ENCODE data around the gene IRF1. TPM values are rescaled to one million over a fixed set of nuclear protein-coding genes. Genes with fewer than 3 reads are reported as not detected.
A peak's percentile ranks its signal among the peaks of the same experiment; 100 is the strongest.

Gene IRF1
- total RNA-seq, 1 donor = 655 TPM

DNA sequence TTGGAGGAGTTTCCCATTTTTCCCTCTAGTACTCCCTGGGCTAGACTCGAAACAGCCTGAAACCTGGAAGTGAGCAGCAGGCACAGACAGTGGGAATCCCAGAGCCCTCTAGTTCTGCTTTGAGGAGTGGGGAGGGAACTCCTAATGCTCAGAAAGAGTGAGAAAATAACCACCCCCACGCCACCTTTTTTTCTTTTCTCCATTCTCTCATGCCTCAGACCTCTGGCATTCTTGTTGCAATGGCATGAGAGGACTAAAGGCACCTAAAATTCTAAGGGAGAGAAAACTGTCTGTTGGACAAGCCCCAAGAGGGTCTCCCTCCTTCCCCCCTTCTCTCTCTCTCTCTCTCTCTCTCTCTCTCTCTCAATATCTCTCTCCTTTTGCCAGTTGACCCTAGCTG is 15.1 kb upstream of the IRF1 start:
- Histone ChIP-seq H3K9me3 (ENCODE audit: low read depth, low read length) (no peaks in the 10 kb centered on the region), H3K4me3 (ENCODE audit: low read length) (no peak overlapping the region), H3K4me1 (ENCODE audit: insufficient read depth, low read length) (peaks cover 9% of the 10 kb centered on the region), H3K27me3 (ENCODE audit: insufficient read depth, low read length) (no peaks in the 10 kb centered on the region)

DNA sequence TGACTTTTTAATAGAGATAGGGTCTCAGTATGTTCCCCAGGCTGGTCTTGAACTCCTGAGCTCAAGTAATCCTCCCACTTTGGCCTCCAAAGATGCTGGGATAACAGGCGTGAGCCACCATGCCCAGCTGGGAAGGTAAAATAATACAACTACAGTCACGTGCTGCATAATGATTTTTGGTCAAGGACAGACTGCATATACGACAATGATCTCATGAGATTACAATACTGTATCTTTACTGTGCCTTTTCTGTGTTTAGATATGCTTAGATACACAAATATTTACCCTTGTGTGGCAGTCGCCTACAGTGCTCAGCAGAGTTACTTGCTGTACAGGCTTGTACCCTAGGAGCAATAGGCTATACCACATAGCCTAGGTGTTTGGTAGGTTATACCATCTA is 14.2 kb upstream of the IRF1 start:
- no peaks in the 10 kb centered on the region for H3K27me3 ChIP-seq (ENCODE audit: insufficient read depth, low read length)
- H3K4me1 ChIP-seq (ENCODE audit: insufficient read depth, low read length) = peaks cover 18% of the 10 kb centered on the region
- no peak overlapping the region for H3K4me3 ChIP-seq (ENCODE audit: low read length)
- no peaks in the 10 kb centered on the region for H3K9me3 ChIP-seq (ENCODE audit: low read depth, low read length)

DNA sequence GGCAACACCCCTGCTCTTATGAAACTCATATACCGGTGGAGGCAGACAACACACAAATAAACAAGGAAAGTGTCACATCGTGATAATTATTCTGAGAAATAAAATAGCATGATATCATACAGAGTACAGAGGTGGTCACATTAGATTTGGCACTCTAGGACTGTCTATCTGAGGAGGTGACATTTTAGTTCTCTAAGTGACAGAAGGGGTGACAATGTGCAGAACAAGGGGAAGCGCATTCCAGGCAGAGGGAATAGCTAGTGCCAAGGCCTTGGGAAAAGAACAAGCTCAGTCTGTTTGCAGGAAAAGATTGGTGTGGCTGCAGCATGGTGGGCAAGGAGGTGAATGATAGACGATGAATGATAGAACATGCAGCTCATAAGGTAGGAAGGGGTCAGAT is 12.7 kb upstream of the IRF1 start:
- H3K9me3 ChIP-seq (ENCODE audit: low read depth, low read length) = no peaks in the 10 kb centered on the region
- peaks cover 22% of the 10 kb centered on the region for H3K4me1 ChIP-seq (ENCODE audit: insufficient read depth, low read length)
- no peak overlapping the region for H3K4me3 ChIP-seq (ENCODE audit: low read length)
- H3K27me3 ChIP-seq (ENCODE audit: insufficient read depth, low read length) = no peaks in the 10 kb centered on the region

DNA sequence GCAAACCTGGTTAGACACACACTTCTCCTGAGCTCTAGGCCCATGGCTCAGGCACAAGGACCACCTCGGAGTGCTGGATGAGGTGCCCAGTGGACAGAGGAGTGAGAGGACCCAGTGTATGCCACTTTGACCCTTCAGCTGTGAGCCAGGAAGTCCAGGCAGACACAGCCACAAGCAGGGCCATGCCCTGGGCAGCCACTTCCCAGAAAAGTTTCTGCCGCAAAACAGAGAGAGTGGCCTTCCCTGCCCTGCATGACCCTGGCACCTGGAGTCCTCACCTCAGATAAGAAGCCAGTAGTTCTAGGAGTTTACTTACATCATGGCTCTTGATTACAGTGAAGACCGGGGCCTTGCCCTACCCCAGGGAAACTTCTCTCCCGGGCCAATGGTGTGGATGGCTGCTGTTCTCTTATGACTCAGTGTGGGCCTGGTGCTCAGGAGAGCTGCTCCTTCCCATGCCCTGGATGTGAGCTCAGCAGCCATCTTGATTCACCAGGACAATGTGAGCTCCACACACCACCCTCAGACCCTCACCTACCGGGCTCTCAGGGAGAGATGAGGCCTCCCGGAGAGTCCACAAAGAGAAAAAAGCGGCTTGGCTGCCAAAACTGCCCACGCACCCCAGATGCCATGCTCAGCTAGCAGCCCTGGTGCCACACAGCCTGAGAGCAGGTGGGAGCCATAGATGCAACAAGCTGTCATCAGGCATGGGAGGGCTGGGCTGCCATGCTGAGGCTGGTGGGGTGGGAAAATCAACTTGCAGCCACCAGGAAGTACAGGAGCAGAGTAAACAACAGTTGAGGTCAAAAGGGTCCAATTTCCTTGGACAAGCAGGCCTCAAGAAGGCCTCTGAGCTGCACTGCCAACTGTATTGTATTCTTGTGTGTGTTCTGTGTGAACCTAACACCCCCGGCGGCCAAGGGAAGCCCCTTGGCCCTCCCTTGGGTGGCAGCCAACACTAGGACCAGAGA is 11.7 kb upstream of the IRF1 start:
- H3K27me3 ChIP-seq (ENCODE audit: insufficient read depth, low read length) = no peaks in the 10 kb centered on the region
- no peak overlapping the region for H3K4me3 ChIP-seq (ENCODE audit: low read length)
- H3K9me3 ChIP-seq (ENCODE audit: low read depth, low read length) = no peaks in the 10 kb centered on the region
- H3K4me1 ChIP-seq (ENCODE audit: insufficient read depth, low read length) = peaks cover 32% of the 10 kb centered on the region

- H3K4me3 ChIP-seq (ENCODE audit: low read length) = no peak overlapping the region
- no peaks in the 10 kb centered on the region for H3K9me3 ChIP-seq (ENCODE audit: low read depth, low read length)
- H3K4me1 ChIP-seq (ENCODE audit: insufficient read depth, low read length) = peaks cover 36% of the 10 kb centered on the region
- no peaks in the 10 kb centered on the region for H3K27me3 ChIP-seq (ENCODE audit: insufficient read depth, low read length)
These were observed 11.0 kb upstream of the IRF1 start for GRCh38 chr5:132501629-132501956.

- no peaks in the 10 kb centered on the region for H3K9me3 ChIP-seq (ENCODE audit: low read depth, low read length)
- H3K4me3 ChIP-seq (ENCODE audit: low read length) = no peak overlapping the region
- peaks cover 36% of the 10 kb centered on the region for H3K4me1 ChIP-seq (ENCODE audit: insufficient read depth, low read length)
- H3K27me3 ChIP-seq (ENCODE audit: insufficient read depth, low read length) = no peaks in the 10 kb centered on the region
These were observed 10.5 kb upstream of the IRF1 start for GRCh38 chr5:132500931-132501628.

DNA sequence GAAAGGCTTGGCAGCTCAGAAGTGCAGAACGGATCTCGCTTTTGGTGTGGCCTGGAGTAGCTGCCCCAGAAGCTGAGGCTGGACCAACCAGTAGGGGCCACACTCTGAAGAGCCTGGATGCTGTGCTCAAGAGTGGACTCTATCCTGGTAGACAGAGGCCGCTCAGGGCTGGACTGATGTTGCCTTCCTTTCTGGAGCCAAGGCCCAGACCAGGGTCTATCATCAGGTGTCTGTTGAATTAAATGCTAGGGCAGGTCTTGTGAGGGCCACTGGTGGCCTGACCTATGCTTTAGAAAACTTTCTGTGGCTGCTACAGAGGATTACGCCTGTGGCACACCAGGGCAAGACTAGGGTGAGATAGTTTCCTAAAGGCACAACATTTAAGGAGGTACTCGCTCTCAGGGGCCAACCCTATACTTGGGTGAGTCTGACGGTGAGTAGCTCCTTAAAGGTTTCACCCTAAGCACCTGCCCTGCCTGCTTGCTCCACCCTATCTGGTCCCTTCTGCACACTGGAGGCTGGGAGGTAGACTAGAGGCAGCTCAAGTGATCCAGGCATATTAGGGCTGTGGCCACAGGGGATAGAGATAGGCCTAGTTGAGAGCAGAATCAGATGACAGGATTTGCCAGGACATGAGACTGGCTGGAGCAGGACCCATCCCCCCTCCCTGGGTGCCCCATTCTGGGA is 9.8 kb upstream of the IRF1 start:
- Histone ChIP-seq H3K27me3 (ENCODE audit: insufficient read depth, low read length) (no peaks in the 10 kb centered on the region), H3K9me3 (ENCODE audit: low read depth, low read length) (no peaks in the 10 kb centered on the region), H3K4me3 (ENCODE audit: low read length) (no peak overlapping the region), H3K4me1 (ENCODE audit: insufficient read depth, low read length) (peaks cover 40% of the 10 kb centered on the region)

DNA sequence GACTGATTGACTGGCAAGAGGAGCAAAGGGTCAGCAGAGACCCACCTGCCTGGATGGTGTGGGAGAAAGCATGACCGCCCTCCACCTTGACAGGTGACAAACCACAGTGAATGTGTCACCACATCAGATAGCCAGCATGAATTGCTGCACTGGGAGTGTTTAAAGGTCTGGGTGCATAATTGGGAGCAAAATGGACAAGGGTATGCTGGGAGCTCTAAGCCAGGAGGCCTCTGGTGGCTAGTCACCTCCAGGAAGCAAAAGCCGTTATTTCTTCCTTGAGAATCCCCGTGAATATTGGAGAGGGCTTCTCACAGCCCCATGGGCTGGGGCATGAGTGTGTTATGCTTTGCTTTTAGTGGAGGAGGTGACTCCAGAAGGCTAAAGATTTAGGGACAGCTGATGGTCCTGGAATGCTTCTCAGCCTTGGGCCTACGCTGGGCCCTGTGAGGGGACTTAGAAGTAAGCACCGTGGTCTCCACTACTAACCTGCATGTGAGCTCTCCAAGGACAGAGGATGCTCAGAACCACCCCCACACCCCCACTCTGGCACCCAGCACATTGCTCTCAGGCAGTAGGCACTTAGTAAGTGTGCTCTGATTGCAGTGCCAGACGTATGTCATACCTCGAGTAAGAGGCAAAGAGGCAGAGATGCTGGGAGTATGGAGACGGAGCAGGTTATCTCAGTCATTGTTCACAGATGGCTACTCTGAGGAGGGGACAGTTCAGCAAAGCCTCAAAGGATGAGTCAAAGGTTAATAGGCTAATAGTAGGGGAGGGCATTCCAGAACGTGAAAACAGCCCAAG is 9.1 kb upstream of the IRF1 start:
- Histone ChIP-seq H3K4me3 (ENCODE audit: low read length) (no peak overlapping the region), H3K4me1 (ENCODE audit: insufficient read depth, low read length) (peaks cover 47% of the 10 kb centered on the region), H3K27me3 (ENCODE audit: insufficient read depth, low read length) (no peaks in the 10 kb centered on the region), H3K9me3 (ENCODE audit: low read depth, low read length) (no peaks in the 10 kb centered on the region)

- H3K4me3 ChIP-seq (ENCODE audit: low read length) = no peak overlapping the region
- peaks cover 56% of the 10 kb centered on the region for H3K4me1 ChIP-seq (ENCODE audit: insufficient read depth, low read length)
- H3K27me3 ChIP-seq (ENCODE audit: insufficient read depth, low read length) = no peaks in the 10 kb centered on the region
- no peaks in the 10 kb centered on the region for H3K9me3 ChIP-seq (ENCODE audit: low read depth, low read length)
These were observed 8.2 kb upstream of the IRF1 start for GRCh38 chr5:132498686-132499271.

GRCh38 chr5:132498152-132498551 is 7.6 kb upstream of the IRF1 start:
- Histone ChIP-seq H3K4me1 (ENCODE audit: insufficient read depth, low read length) (peaks cover 62% of the 10 kb centered on the region), H3K9me3 (ENCODE audit: low read depth, low read length) (no peaks in the 10 kb centered on the region), H3K4me3 (ENCODE audit: low read length) (no peak overlapping the region), H3K27me3 (ENCODE audit: insufficient read depth, low read length) (no peaks in the 10 kb centered on the region)

DNA sequence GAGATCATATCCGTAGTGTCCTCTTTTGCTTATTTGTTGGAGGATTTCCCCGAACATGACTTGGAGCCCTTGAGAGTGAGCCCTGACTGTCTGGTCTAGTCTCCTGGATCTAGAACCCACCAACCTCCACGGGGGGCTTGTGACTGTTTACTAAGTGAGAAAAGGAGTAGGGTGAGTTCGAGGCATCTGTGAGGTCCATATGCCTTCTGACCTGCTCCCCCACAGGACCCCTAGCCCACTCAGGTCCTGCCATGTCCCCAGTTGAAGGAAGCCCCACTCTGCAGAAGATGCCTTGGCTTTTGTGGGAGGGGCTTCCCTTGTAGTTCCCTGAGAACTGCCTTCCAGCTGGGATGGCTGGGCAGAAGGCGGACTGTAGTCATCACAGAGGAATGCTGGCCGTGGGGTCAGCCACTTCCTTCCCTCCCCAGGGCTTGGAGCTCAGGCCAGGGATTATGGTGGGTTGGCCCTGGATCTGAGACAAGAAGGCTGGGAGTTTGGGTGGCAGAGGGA is 7.0 kb upstream of the IRF1 start:
- peak overlapping the region; percentile 63 for H3K4me3 ChIP-seq (ENCODE audit: low read length)
- no peaks in the 10 kb centered on the region for H3K27me3 ChIP-seq (ENCODE audit: insufficient read depth, low read length)
- peaks cover 64% of the 10 kb centered on the region for H3K4me1 ChIP-seq (ENCODE audit: insufficient read depth, low read length)
- no peaks in the 10 kb centered on the region for H3K9me3 ChIP-seq (ENCODE audit: low read depth, low read length)

GRCh38 chr5:132496631-132497487 is 6.3 kb upstream of the IRF1 start:
- H3K9me3 ChIP-seq (ENCODE audit: low read depth, low read length) = no peaks in the 10 kb centered on the region
- H3K27me3 ChIP-seq (ENCODE audit: insufficient read depth, low read length) = no peaks in the 10 kb centered on the region
- H3K4me3 ChIP-seq (ENCODE audit: low read length) = peak overlapping the region; percentile 63
- H3K4me1 ChIP-seq (ENCODE audit: insufficient read depth, low read length) = peaks cover 71% of the 10 kb centered on the region

DNA sequence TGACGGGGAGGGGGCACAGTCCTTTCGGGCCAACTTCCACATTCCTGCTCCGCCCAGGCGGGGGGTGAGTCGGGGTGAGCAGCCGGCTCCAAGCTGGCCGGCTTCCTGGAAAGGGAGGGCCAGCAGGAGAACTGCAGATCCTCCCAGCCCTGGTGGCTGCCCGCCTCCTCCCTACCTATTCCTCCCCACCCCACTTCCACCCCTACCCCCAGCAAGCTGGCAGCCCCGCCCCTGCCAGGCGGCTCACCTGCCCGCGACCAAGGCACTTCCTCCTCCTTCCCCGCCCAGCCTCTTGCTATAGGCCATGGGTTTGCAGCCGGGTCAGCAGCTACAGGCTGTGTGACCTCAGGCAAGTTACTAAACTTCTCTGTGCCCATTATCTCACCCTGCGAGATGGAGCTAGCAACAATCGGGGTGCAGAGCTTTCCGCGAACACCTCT is 5.6 kb upstream of the IRF1 start:
- Histone ChIP-seq H3K4me3 (ENCODE audit: low read length) (peak overlapping the region; percentile 63), H3K9me3 (ENCODE audit: low read depth, low read length) (no peaks in the 10 kb centered on the region), H3K27me3 (ENCODE audit: insufficient read depth, low read length) (no peaks in the 10 kb centered on the region), H3K4me1 (ENCODE audit: insufficient read depth, low read length) (peaks cover 74% of the 10 kb centered on the region)
